ENCODE measurements around the gene STX19.

STX19 gene

GRCh38 chr3:94050546-94050945 lies 22.1 kb upstream of the STX19 start:
- Histone ChIP-seq H3K4me3 (ENCODE audit: low read depth, low read length) (no peak overlapping the region), H3K4me1 (ENCODE audit: control insufficient read depth, insufficient read depth, low read length) (no peaks in the 10 kb centered on the region), H3K9me3 (ENCODE audit: control insufficient read depth, insufficient read depth, low read depth, low read length) (no peaks in the 10 kb centered on the region), H3K27ac (ENCODE audit: extremely low read depth, low read depth, low read length) (no peak overlapping the region), H3K36me3 (ENCODE audit: control insufficient read depth in 2 of 2, insufficient read depth in 1 of 2, low read length in 2 of 2) (peaks cover 0 to 9% of the 10 kb centered on the region in 2 experiments; a peak in 1 of 3 replicates)
- ChIA-PET CTCF (interaction anchor here (0.6 to 2.6 kb wide), 3 partner anchors 14 to 68 kb away, joined by 3 to 10 read pairs (median 4); no protein-coding TSS in a partner anchor), POLR2A (no interaction called here)
- no peak for TF ChIP-seq ZNF146 (tag by site-specific recombination; IDR thresholded peaks at IDR 0.05)
- no peak for TF ChIP-seq ZNF664 (tag by site-specific recombination; IDR thresholded peaks at IDR 0.05)
- TF ChIP-seq YY1 (tag by site-specific recombination; IDR thresholded peaks at IDR 0.05), result no peak
- TF ChIP-seq ZNF548 (tag by site-specific recombination; IDR thresholded peaks at IDR 0.05), result no peak
- TF ChIP-seq ZNF350 (tag by site-specific recombination; IDR thresholded peaks at IDR 0.05), result no peak
- TF ChIP-seq ZNF571 (tag by site-specific recombination; IDR thresholded peaks at IDR 0.05), result no peak
- TF ChIP-seq ZNF518A (tag by site-specific recombination; conservative IDR thresholded peaks at IDR 0.05; ENCODE audit: low read depth), result no peak
- no peak for TF ChIP-seq ZNF184 (tag by site-specific recombination; IDR thresholded peaks at IDR 0.05)
- no peak for TF ChIP-seq SP2 (tag by site-specific recombination; IDR thresholded peaks at IDR 0.05)

DNA sequence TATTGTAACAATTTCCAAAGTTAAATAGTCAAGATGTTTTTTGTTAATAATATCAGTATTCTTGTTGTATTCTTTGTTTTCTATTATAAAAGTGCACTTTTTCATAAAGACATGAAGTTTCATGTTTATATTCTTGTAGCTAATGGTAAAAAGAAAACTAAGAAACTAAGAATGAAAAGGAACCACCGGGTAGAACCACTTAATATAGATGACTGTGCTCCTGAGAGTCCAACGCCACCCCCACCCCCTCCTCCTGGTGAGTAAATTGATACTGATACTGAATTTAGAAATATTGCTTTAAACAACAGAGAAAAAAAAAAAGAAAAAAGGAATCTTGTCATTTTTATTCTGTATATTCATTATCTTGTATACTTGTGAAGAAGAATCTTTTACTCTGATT lies 20.9 kb upstream of the STX19 start:
- H3K4me1 ChIP-seq (ENCODE audit: control insufficient read depth, insufficient read depth, low read length), result no peaks in the 10 kb centered on the region
- H3K9me3 ChIP-seq (ENCODE audit: control insufficient read depth, insufficient read depth, low read depth, low read length), result no peaks in the 10 kb centered on the region
- H3K4me3 ChIP-seq (ENCODE audit: low read depth, low read length), result no peak overlapping the region
- ChIA-PET CTCF (interaction anchor here (0.8 to 2.6 kb wide), 2 partner anchors 12 to 20 kb away, joined by 3 to 10 read pairs; no protein-coding TSS in a partner anchor), POLR2A (no interaction called here)
- no peak for TF ChIP-seq KLF16 (tag by site-specific recombination; IDR thresholded peaks at IDR 0.05)
- no peak for TF ChIP-seq ZNF621 (tag by site-specific recombination; IDR thresholded peaks at IDR 0.05)
- TF ChIP-seq PRDM2 (tag by site-specific recombination; IDR thresholded peaks at IDR 0.05; ENCODE audit: borderline replicate concordance), result no peak
- TF ChIP-seq ZNF571 (tag by site-specific recombination; IDR thresholded peaks at IDR 0.05), result no peak
- TF ChIP-seq, protein P1, sequence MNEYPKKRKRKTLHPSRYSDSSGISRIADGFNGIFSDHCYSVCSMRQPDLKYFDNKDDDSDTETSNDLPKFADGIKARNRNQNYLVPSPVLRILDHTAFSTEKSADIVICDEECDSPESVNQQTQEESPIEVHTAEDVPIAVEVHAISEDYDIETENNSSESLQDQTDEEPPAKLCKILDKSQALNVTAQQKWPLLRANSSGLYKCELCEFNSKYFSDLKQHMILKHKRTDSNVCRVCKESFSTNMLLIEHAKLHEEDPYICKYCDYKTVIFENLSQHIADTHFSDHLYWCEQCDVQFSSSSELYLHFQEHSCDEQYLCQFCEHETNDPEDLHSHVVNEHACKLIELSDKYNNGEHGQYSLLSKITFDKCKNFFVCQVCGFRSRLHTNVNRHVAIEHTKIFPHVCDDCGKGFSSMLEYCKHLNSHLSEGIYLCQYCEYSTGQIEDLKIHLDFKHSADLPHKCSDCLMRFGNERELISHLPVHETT (tag by site-specific recombination; IDR thresholded peaks at IDR 0.05), result no peak
- no peak for TF ChIP-seq ZNF121 (tag by site-specific recombination; IDR thresholded peaks at IDR 0.05)
- TF ChIP-seq KLF9 (tag by site-specific recombination; IDR thresholded peaks at IDR 0.05; ENCODE audit: low read depth), result no peak
- no peak for TF ChIP-seq ZNF585B (tag by site-specific recombination; IDR thresholded peaks at IDR 0.05)
- TF ChIP-seq, protein P2, sequence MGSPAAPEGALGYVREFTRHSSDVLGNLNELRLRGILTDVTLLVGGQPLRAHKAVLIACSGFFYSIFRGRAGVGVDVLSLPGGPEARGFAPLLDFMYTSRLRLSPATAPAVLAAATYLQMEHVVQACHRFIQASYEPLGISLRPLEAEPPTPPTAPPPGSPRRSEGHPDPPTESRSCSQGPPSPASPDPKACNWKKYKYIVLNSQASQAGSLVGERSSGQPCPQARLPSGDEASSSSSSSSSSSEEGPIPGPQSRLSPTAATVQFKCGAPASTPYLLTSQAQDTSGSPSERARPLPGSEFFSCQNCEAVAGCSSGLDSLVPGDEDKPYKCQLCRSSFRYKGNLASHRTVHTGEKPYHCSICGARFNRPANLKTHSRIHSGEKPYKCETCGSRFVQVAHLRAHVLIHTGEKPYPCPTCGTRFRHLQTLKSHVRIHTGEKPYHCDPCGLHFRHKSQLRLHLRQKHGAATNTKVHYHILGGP (tag by site-specific recombination; IDR thresholded peaks at IDR 0.05), result no peak
- TF ChIP-seq ZNF19 (tag by site-specific recombination; IDR thresholded peaks at IDR 0.05; ENCODE audit: low read depth), result no peak
- TF ChIP-seq ELK4 (IDR thresholded peaks at IDR 0.05; ENCODE audit: borderline replicate concordance, low read depth, low read length), result no peak
- no peak overlapping the region for H3K27ac ChIP-seq (ENCODE audit: extremely low read depth, low read depth, low read length)
- peaks cover 0 to 11% of the 10 kb centered on the region in 2 experiments; a peak in 1 of 3 replicates for H3K36me3 ChIP-seq (ENCODE audit: control insufficient read depth in 2 of 2, insufficient read depth in 1 of 2, low read length in 2 of 2)
